ENCODE results near the gene ANO1. TPM values are rescaled to one million over a fixed set of nuclear protein-coding genes. Genes with fewer than 3 reads are reported as not detected.

The ANO1 gene
- total and polyA plus RNA-seq, 4 donors, result 7.8 to 64.8 (median 32.2) TPM

GRCh38 chr11:70100280-70100603, 22.1 kb downstream of the ANO1 start:
- DNase-seq (ENCODE audit: low spot score), result no peak
- TF ChIP-seq TAF1 (conservative IDR thresholded peaks at IDR 0.05) (no peak), HNF4A (conservative IDR thresholded peaks at IDR 0.05) (no peak), HNF4G (IDR thresholded peaks at IDR 0.05) (no peak), REST (IDR thresholded peaks at IDR 0.05) (no peak), SP1 (IDR thresholded peaks at IDR 0.05) (no peak), RAD21 (IDR thresholded peaks at IDR 0.05) (no peak), FOXA1 (IDR thresholded peaks at IDR 0.05) (no peak), EGR1 (IDR thresholded peaks at IDR 0.05; ENCODE audit: low read depth in 2 of 2) (no peak), JUND (IDR thresholded peaks at IDR 0.05) (no peak), NR2F2 (IDR thresholded peaks at IDR 0.05) (no peak), GABPA (IDR thresholded peaks at IDR 0.05 in 1 of 2, conservative IDR thresholded peaks at IDR 0.05 in 1 of 2) (no peak), RXRA (IDR thresholded peaks at IDR 0.05) (no peak), ATF3 (IDR thresholded peaks at IDR 0.05) (no peak), FOXA2 (IDR thresholded peaks at IDR 0.05) (no peak), YY1 (IDR thresholded peaks at IDR 0.05) (no peak), ZBTB33 (IDR thresholded peaks at IDR 0.05) (no peak), CTCF (IDR thresholded peaks at IDR 0.05; ENCODE audit: low read depth, low read length, missing input control) (no peak)
- H3K9ac ChIP-seq (ENCODE audit: low read depth in 1 of 2, low read length in 2 of 2), result no peak overlapping the region
- peaks cover 0 to 14% (median 4%) of the 10 kb centered on the region in 4 donors for H3K4me1 ChIP-seq (ENCODE audit: control insufficient read depth in 4 of 4, insufficient read depth in 4 of 4, low read length in 3 of 4)
- no peaks in the 10 kb centered on the region for H3K9me3 ChIP-seq (ENCODE audit: control insufficient read depth in 4 of 4, low read length in 3 of 4)
- no peak overlapping the region for H3K4me3 ChIP-seq (ENCODE audit: low read depth in 1 of 3, low read length in 3 of 3)
- no peak overlapping the region for H3K27ac ChIP-seq (ENCODE audit: low read depth in 1 of 2, low read length in 2 of 2)
- H3K27me3 ChIP-seq (ENCODE audit: control insufficient read depth in 4 of 4, insufficient read depth in 4 of 4, low read length in 3 of 4), result no peaks in the 10 kb centered on the region
- H3K36me3 ChIP-seq (ENCODE audit: control insufficient read depth in 4 of 4, insufficient read depth in 3 of 4, low read depth in 1 of 4, low read length in 3 of 4), result peaks cover 0 to 21% (median 6%) of the 10 kb centered on the region in 4 donors
- 92% methylated on average over 8 of the region's 8 CpGs for WGBS

- TF ChIP-seq EGR1 (IDR thresholded peaks at IDR 0.05; ENCODE audit: low read depth in 2 of 2), result no peak
- TF ChIP-seq MAX (IDR thresholded peaks at IDR 0.05), result no peak
- TF ChIP-seq RXRA (IDR thresholded peaks at IDR 0.05), result no peak
- TF ChIP-seq FOXA1 (IDR thresholded peaks at IDR 0.05), result no peak
- TF ChIP-seq CTCF (IDR thresholded peaks at IDR 0.05; ENCODE audit: low read depth, low read length, missing input control), result no peak
- TF ChIP-seq HNF4G (IDR thresholded peaks at IDR 0.05), result no peak
- no peak for TF ChIP-seq NR2F2 (IDR thresholded peaks at IDR 0.05)
- TF ChIP-seq REST (IDR thresholded peaks at IDR 0.05), result no peak
- TF ChIP-seq RAD21 (IDR thresholded peaks at IDR 0.05), result no peak
- no peak for TF ChIP-seq HNF4A (conservative IDR thresholded peaks at IDR 0.05)
- no peak for DNase-seq (ENCODE audit: low spot score)
- Histone ChIP-seq H3K9me3 (ENCODE audit: control insufficient read depth in 4 of 4, low read length in 3 of 4) (no peaks in the 10 kb centered on the region), H3K27me3 (ENCODE audit: control insufficient read depth in 4 of 4, insufficient read depth in 4 of 4, low read length in 3 of 4) (no peaks in the 10 kb centered on the region), H3K4me3 (ENCODE audit: low read depth in 1 of 3, low read length in 3 of 3) (no peak overlapping the region), H3K27ac (ENCODE audit: low read depth in 1 of 2, low read length in 2 of 2) (no peak overlapping the region), H3K36me3 (ENCODE audit: control insufficient read depth in 4 of 4, insufficient read depth in 3 of 4, low read depth in 1 of 4, low read length in 3 of 4) (peaks cover 0 to 21% (median 6%) of the 10 kb centered on the region in 4 donors), H3K9ac (ENCODE audit: low read depth in 1 of 2, low read length in 2 of 2) (no peak overlapping the region), H3K4me1 (ENCODE audit: control insufficient read depth in 4 of 4, insufficient read depth in 4 of 4, low read length in 3 of 4) (peaks cover 2 to 18% (median 8%) of the 10 kb centered on the region in 4 donors)
- 88% methylated on average over 15 of the region's 15 CpGs for WGBS
Observed at GRCh38 chr11:70100791-70101190, 22.7 kb downstream of the ANO1 start.

All from liver (tissue), 9 donors.